HG03175 (cell line): Measurements from ENCODE around the gene ELAVL3.
"Not testable (repeated sequence)": the region's sequence is repeated elsewhere in the genome, so short reads cannot be mapped to it uniquely, and the experiment has no call there.

ENCODE experiments used
- ATAC-seq: cut with Tn5 transposase; IDR thresholded peaks from one replicate; pipeline ENCODE4 v1.9.1; 2021; ENCODE audit warnings: mild to moderate bottlenecking, moderate library complexity; ENCODE audit not compliant: unreplicated experiment

The ELAVL3 gene

GRCh38 chr19:11489378-11489777, 8.5 kb upstream of the ELAVL3 start:
- no peak for ATAC-seq

DNA sequence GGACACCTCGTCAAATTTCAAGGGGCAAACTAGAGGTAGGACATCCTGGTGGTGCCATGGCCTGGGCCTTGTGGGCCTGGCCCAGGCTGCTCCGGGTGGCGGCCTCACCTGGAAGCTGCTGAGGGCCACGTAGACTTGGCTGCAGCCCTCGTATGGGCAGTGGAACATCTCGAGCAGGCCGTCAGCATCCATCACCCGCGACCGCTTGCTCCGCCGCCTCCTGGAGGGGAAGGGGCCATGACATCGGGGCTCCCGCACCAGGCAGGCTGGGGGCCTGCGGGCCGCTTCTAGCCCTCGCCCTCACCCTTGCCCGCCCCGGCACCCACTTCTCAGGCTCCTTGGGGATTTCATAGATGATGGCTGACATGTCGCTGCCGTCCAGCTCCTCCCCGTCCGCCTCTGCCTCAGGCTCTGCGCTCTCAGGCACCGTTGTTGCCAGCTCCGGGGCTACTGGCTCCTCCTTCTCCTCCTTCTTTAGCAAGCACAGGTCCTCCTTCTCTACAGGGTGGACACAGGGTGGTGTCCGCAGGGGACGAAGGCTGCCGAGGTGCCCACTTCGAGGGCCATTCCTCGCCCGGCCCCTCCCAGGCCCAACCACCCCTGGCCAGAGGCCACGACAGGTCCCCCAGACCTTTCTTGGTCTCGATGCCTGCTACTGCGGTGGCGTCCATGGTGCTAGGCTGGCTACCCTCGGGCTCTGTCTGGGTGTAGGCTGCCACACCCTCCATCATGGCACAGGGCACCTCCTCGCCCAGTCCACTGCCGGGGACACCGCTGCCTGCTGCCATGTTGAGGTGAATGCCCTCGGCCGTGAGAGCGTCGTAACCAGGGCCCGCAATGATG, 6.0 kb upstream of the ELAVL3 start:
- ATAC-seq = no peak

GRCh38 chr19:11485245-11485837, 4.5 kb upstream of the ELAVL3 start:
- ATAC-seq = no peak

DNA sequence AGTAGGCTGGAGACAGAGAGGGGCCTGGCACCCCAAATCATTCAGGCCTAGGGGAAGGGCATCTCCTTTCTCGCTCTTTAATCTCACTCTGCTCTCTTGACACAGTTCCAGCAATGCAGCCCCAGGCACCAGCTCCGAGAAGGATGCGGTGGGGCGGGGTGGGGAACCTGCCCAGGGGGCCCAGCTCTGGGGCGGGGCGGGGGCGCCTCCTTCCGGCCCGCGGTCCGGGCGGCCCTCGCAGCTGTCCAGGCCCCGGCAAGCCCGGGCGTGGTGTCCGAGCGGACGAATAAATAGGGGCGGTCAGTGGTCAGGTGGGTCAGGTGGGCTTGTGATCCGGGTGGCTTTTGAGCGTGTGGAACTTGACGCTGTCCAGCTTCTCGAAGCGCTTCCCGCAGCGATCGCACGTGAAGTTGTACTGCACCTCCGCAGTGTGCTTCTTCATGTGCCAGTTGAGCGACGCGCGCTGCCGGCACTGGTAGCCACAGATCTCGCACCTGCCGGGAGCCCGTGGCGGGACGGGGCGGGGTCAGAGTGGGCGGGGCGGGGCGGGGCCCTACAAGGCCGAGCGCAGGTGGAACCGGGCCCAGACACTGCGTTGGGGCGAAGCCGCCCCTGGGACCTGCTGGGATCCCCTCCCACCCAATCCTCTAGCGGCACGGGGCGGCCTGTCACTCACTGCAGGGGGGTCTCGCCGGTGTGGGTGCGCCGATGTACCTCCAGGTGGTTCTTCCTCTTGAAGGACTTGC, 2.7 kb upstream of the ELAVL3 start:
- no peak for ATAC-seq

GRCh38 chr19:11482384-11483050, 1.7 kb upstream of the ELAVL3 start:
- ATAC-seq = peak; percentile 58

DNA sequence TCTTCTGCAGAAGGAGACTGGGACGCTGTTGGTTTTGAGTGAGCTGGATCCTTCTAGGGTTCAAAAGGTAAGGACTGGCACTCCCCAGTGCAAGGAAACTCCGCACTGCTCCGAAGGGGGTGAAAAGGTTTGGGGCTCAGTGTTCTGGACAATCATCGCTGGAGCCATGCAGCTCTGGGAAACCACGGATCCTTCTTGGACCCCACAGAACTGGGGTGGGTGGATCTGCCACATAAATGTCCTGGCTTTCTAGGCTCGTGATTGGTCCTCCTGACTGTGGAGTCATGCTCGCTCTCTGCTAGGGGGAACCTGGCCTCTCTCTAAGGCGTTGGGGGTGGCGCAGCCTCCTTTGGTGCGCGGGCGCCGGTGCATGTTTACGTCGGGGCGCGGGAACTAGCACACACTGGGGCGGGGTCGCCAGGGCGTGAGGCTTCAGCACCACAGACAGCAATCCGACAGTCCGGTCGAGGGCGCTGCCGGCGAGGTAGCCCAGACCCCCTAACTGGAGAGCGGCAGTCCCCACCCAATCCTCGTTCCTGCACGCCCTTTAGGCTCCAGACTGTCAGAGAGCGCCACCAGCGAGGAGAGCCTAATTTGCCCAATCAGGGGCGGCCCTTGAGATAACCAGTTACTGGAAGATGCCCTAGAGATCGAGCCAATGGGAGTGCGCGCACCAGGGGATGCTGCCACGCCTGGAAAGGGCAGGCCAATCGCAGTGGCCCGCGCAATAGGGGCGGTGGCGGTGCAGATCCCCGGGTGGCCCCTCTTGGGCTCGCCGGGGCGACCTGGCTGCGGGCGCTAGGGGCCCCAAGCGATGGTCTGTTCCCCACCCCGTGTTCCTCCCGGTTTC, 913 bp upstream of the ELAVL3 start:
- peak; percentile 56 for ATAC-seq

- no peak for ATAC-seq
Measured at GRCh38 chr19:11479898-11480714, 740 bp downstream of the ELAVL3 start.

- no peak for ATAC-seq
Measured at GRCh38 chr19:11479090-11479897, 1.6 kb downstream of the ELAVL3 start.

DNA sequence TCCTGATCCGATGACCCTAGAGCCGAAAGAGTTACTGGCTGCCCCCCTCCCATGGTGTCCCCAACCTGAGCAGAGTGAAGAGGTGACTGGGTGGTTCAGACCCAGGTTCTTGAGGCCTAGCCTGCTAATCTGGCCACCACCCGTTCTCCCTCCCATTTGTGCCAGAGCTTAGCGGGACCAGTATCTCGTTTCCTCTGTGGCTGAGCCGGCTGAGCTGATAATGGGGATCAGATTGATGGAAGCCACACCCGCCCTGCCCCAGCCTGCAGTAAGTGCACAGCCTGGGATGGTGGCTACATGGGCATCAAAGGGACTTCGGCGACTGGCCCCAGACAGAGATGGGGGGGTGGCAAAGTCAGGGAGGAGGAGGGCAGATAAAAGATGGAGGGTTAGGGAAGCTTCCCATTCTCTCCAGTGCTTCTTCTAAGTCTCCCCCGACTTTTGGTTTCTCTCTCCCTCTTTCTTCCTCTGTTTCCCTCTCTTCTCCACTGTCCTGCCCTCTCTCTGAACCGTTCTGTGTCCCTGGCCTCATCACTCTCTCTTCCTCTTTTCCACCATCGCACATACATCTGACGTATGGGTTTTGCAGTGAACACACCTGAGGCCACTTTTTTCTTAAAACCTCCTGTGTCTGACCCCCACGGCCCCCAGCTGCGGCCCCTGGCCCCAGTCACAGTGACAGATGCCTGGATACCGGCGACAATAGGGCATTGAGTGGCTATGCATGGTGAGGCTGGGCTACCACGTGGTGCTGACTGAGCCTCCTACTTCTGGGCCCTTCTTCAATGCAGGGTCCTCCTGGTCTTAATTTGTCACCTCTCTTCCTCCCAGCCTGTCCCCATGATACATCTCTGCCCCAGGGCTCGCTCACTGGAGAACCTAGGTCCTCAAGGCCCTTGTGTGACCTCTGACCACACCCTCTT, 2.4 kb downstream of the ELAVL3 start:
- ATAC-seq = no peak

DNA sequence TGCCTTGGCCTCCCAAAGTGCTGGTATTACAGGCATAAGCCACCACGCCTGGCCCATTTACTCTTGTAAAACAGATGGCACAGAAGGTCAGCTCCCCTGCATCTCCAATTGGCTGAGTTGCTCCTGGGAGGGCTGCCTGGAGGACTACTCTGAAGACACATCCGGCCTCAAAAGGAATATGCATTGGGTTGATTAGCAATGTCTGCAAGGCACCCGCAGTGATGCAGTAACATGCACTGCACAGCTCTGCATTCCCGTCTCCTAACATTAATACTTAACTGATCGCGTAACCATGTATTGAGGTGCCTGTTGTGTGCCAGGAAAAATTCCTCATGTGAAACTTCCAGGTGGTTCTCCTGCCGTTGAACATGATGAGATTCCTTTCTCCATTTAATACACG, 5.0 kb downstream of the ELAVL3 start:
- ATAC-seq = no peak

DNA sequence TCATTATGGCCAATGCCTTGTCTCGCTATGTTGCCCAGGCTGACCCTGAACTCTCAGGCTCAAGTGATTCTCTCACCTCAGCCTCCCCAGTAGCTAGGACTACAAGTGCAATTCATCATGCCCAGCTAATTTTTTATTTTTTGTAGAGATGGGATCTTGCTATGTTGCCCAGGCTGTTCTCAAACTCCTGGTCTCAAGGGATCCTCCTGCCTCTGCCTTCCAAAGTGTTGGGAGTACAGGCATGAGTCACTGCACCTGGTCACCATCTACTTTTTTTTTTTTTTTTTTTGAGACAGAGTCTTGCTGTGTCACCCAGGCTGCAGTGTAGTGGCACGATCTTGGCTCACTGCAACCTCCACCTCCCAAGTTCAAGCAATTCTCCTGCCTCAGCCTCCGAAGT, 5.5 kb downstream of the ELAVL3 start:
- not testable (repeated sequence) for ATAC-seq

DNA sequence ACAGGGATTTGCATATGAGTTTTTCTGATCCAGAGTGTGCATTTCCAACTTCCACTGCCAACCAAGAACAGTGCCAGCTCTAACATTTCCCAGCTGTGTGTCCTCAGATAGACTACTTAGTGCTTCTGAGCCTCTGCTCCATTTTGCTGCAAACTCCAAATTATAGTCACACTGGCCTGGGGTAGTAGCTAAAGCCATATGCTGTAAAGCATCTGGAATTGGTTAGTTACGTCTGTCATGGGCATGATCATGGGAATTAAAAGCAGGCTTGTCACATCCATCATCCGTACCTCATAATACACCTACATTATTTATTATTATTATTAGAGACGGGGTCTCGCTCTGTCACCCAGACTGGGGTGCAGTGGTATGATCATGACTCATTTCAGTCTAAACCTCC, 7.1 kb downstream of the ELAVL3 start:
- no peak for ATAC-seq

GRCh38 chr19:11468266-11468845, 12.5 kb downstream of the ELAVL3 start:
- ATAC-seq = not testable (repeated sequence)

- no peak for ATAC-seq
Measured at GRCh38 chr19:11465600-11465999, 15.2 kb downstream of the ELAVL3 start.

GRCh38 chr19:11464333-11465265, 16.2 kb downstream of the ELAVL3 start:
- no peak for ATAC-seq

DNA sequence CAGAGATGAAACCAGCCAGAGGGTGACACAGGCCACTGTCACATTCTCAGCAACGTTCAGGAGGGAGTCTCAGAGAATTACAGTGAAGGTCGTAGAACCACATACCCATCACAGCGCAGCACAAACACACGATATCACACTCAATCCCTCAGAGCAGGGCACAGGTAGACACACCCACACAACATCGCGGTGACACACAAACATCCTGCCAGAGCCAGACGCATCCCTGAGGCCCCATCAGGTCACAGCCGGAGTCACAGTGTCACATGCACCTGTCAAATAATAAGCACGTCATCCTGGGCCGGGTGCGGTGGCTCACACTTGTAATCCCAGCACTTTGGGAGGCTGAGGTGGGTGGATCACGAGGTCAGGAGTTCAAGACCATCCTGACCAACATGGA, 17.5 kb downstream of the ELAVL3 start:
- ATAC-seq = no peak
